ENCODE data around the gene ELMOD1.

The ELMOD1 gene

GRCh38 chr11:107651672-107652071, 60.7 kb downstream of the ELMOD1 start:
- no peak for DNase-seq

DNA sequence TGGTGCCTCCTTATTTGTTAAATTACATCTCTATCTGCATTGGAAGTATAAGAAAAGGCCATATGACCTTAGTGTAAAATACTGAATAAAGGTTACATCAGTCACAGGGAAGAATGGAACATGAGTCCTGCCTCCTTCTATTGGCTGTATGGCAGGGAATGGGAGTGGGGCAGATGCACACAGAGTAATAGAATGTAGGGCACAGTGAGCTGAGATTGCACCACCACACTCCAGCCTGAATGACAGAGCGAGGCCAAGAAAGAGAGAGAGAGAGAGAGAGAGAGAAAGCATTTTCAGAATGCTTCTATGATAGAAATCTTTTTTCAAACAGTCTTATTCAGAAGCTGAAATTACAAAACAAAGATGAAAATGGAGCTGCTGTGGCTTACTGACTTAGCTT, 62.1 kb downstream of the ELMOD1 start:
- no peak for DNase-seq

DNA sequence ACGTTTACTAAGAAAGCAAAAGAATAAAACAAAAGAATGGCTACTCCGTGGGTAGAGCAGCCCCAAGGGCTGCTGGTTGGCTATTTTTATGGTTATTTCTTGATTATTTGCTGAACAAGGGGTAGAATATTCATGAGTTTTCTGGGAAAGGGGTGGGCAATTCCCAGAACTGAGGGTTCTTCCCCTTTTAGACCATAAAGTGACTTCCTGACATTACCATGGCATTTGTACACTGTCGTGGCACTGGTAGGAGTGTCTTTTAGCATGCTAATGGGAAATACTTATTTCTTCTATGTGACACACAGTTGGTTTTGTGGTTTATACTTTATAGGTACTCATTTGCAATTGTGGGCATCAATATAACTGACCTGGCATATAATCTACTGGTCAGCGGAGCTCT, 64.7 kb downstream of the ELMOD1 start:
- no peak for DNase-seq

- no peak for DNase-seq
These were observed 68.4 kb downstream of the ELMOD1 start for GRCh38 chr11:107659310-107659709.

DNA sequence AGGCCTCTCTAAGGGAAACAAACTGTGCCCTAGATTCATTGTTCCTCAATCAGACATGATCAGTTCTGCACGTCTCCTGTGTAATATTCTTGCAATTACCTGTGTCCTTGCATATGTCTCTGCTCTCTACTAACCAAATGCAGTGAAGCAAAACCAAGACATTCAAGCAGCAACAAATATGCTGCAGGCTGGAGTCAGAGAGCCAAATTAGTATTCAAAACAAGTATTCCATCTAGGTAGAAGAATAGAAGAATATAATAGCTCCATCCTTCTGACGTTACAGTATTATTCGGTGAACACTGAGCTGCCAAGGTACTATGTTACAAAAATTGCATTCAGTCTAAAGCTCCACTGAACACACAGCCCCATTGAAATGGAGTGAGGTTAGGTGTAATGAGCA, 69.1 kb downstream of the ELMOD1 start:
- DNase-seq = no peak

GRCh38 chr11:107661656-107662055, 70.7 kb downstream of the ELMOD1 start:
- no peak for DNase-seq

DNA sequence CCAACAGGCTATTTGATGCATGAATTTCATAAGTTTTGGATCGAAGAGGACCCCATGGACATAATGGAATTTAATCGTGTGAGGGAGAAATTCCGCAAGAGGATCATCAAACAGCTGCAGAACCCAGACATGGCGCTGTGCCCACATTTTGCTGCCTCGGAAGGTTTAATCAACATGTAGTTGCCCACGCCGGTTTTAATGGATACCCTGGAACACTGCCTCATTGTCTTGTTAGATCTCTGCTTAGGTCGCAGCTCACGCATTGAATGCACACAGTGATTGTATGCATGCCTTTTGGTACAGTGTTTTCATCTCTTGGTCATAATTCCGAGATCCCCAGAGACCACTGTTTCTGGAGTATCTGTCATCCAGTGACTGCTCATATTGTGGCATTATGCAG, 74.1 kb downstream of the ELMOD1 start:
- no peak for DNase-seq

DNA sequence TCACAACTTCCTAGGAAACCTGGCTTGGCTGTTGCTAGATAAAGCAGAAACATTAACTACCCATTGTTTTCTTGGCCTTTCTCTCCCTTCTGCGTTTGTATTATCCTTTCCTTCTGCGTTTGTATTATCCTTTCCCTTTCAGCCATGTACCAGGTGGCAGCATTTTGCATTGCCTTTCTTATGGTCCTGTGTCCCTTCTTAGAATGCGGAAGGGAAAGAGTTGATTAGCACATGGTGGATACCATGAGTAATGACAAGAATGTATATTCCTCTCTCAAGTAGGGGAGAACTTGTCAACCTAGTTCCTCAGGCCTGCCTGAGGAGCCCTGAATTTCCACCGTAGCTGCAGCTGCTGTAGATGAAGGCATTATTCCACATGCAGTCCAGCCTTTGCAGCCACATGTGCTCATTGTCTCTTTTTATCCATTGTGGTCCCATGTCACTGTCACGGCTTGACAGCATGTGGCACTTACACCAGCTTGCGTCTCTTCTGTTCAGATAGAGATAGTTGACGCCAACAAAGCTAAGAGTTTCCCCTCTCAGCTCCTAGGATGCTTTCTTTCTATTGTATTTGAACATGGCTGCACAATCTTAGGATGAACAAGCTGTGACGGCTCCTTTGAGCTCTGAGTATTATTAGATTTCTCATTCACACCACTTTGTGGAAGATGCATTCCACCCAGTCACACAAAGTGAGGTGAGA, 76.1 kb downstream of the ELMOD1 start:
- DNase-seq = no peak

- no peak for DNase-seq
These were observed 78.3 kb downstream of the ELMOD1 start for GRCh38 chr11:107669191-107669740.

- no peak for DNase-seq
These were observed 79.1 kb downstream of the ELMOD1 start for GRCh38 chr11:107669893-107670601.

DNA sequence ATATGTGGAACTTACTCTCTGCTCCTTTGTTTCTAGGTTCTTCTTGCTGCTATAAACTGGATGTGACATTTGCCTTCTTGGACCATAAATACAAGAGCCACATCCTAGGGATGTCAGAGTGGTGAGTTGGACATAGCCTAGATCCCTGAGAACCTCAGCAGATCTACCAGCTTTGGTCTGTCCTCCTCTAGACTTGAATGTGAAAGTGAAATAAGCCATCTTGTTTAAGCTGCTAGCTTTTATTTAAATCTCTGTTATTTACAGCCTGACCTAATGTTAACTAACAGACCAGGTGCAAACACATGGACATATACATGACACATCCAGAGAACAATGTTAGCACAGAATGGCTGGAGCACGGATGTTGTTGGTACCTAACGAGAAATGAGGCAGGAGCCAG, 85.0 kb downstream of the ELMOD1 start:
- no peak for DNase-seq

- no peak for DNase-seq
These were observed 85.5 kb downstream of the ELMOD1 start for GRCh38 chr11:107676336-107677057.

DNA sequence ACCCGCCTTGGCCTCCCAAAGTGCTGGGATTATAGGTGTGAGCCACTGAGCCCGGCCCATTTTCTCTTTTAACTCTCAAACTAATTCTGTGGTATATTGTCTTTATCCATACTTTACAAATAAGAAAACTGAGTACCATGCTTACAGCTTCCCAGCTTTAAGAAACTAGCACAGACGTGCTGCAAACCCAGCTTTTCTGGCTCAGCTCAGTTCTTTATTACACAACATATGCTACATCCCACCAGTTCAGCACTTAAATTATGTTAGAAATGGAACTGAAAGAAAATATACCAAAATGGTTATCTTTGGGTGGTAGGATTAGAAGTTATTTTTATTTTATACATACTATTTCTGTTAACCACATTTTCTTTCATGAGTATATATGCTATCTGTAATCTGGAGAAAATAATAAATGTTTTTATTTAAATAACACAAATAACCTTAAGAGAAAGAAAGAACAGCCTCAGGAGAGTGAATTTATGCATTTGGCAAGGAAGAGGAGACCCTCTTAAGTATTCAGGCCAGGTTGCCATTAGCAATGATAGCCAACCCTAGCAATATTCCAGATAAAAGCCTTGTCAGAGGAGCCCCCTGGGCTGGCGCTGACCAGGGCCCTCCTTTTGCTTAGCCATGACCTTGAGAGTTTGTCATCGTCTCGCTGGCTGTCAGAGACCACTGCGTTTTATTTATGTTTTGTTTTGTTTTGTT, 87.1 kb downstream of the ELMOD1 start:
- DNase-seq = no peak

DNA sequence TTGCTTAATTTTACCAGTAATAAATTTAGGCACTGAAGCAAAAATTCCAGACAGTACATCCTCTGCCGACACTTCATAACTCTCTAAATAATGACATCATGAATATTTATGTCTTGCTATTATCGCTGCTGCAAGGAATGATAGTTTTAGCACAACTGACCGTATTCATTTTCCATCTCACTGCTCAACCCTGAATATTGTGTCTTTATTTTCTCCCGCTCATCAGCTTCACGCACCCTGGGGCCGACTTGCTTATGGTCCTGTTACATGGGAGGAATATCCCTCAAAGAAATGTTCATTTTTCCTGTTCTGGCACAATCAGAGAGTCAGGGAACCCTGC, 87.7 kb downstream of the ELMOD1 start:
- DNase-seq = no peak

GRCh38 chr11:107679255-107680024, 88.5 kb downstream of the ELMOD1 start:
- DNase-seq = no peak

- no peak for DNase-seq
These were observed 91.2 kb downstream of the ELMOD1 start for GRCh38 chr11:107682171-107682570.

DNA sequence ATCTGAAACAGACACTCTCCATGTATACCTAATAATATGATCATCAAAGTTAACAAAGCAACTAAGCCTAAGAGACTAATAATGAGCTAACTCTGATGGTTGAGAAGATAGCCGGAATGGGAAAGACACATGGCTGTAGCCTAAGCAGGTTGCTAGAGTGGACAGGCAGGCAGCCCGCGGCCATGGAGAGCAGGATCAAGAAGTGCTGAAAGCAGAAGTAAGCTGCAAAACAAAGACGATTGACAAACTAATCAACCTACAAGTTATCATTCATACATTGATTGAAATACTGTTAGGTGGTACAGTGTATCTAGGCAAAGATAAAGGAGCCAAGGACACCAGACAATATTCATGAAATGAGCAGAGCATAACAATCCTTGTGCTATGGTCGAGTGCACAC, 91.6 kb downstream of the ELMOD1 start:
- DNase-seq = no peak

DNA sequence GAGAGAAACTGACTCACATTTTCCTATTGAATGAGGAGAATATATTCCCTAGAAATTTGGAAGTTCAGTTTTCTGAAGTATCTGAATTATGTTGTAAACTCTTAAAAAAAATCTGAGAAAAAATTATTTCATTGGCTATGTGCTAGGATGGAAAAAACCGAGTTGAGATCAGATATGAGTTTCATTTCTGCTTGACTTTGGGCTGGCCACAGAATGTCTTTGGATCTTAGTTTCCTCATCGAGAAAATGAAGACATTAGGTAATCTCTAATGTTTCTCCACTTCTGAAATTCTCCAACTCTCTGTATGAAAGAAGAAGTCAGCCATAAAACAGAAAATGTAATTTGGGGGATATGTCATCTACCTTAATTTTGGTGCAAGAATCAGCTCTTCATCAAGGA, 92.1 kb downstream of the ELMOD1 start:
- no peak for DNase-seq

GRCh38 chr11:107683807-107684206, 92.9 kb downstream of the ELMOD1 start:
- no peak for DNase-seq

DNA sequence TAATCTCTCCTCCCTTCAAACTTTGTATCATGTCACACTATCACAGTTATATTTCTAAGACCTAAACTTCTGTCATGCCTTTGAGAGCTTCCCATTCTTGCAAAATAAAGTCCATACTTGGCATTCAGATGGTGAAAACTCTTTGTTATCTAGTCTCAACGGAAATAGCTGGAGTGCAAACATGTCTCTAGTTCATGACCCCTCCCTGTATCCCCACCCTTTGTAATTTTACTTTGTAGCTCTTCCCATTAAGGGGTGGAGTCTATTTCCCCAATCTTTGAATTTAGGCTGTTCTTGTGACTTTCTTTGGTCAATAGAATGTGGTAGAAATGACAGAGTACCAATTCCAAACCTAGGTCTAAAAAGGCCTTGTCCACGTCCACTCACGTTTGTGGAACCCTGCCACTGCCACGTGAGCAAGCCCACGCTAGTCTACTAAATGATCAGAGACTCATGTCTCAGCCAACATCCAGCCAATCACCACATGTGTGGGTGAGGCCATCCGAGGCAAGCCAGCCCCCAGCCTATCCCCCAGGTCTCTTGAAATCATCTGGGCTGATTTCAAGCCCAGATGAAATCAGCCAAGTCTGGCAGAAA, 97.5 kb downstream of the ELMOD1 start:
- no peak for DNase-seq

DNA sequence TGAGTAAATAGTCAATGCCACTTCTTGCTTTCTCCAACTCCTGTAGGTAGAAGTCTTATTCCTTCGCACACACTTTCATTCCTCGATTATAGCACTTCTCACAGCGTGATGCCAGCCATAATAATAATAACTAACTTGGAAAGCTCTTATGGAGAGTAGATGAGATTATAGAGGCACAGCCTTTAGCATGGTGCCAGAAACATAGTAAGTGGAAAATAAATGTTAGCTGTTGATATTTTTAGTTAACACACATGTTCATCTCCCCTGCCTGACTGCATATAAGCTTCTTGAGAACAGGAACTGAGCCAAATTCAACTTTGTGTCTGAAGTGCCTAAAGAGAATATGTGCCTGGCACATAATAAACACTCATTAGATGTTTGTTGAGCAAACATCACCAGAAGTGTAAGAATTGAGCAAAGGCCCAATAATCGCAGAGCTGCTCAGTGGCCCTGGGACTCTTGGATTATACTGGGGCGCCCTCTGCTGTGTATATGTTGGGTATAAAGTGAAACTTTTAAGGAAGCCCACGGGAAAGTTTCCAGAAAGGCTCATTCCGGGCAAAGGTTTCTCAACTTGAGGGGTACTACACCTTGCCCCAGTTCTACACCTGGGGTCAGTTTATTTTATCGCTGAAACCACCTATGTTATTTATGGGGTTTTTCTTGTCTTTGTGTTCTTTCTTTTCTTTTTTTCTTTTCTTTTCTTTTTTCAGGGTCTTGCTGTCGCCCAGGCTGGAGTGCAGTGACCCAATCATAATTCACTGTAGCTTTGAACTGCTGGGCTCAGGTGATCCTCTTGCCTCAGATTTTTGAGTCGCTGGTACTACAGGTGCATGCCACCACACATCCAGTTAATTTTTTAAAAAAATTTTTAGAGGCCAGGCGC, 98.6 kb downstream of the ELMOD1 start:
- no peak for DNase-seq

Data from NK-92 treated with Interleukin-12 subunit alpha and Interleukin-12 subunit beta, amount 100 ng/mL, for 24 hours (cell line).